K562 treated with DMSO at 1 percent for 24 hours (cell line): ENCODE measurements around the gene ODF2. TPM values are rescaled to one million over a fixed set of nuclear protein-coding genes. Genes with fewer than 3 reads are reported as not detected.

ENCODE experiments used
- total RNA-seq: library from RNA; unstranded; fragments of 300-600 nt; gene quantifications from 2 replicates; pipeline ENCODE4 v1.2.3, GENCODE V29; 2022; ENCODE audit warnings: low read depth; ENCODE audit not compliant: insufficient read depth

ODF2 gene
- 52.6 and 57.2 TPM in 2 replicates for total RNA-seq

GRCh38 chr9:128455849-128456612 is at the start of gene ODF2:
Gene ODF2 (plus strand): TSS chr9:128456006. CDS start chr9:128456092, 86 bp downstream.

GRCh38 chr9:128420651-128421481 is 34.9 kb upstream of the ODF2 start, which contains the start of gene CERCAM:
Gene CERCAM (plus strand): TSS chr9:128420857. CDS start chr9:128420878, 21 bp downstream.

GRCh38 chr9:128504485-128505413 is 48.9 kb downstream of the ODF2 start, which contains the start of gene GLE1:
Gene GLE1 (plus strand): TSS chr9:128504719. CDS start chr9:128504806, 87 bp downstream.

Other genes starting within 250 kb of the ODF2 start
- 115 and 119 TPM in 2 replicates for gene GOLGA2, start 180.0 kb upstream of the ODF2 start, total RNA-seq
- 193 and 194 TPM in 2 replicates for gene SWI5, start 179.7 kb upstream of the ODF2 start, total RNA-seq
- gene TRUB2, start 133.6 kb upstream of the ODF2 start, total RNA-seq = 43.8 and 46.6 TPM in 2 replicates
- 146 and 156 TPM in 2 replicates for gene COQ4, start 133.2 kb upstream of the ODF2 start, total RNA-seq
- gene SLC27A4, start 115.5 kb upstream of the ODF2 start, total RNA-seq = 28.7 and 30.2 TPM in 2 replicates
- 47.0 and 47.9 TPM in 2 replicates for gene URM1, start 84.6 kb upstream of the ODF2 start, total RNA-seq
- gene CERCAM, start 35.1 kb upstream of the ODF2 start, total RNA-seq = 40.1 and 41.8 TPM in 2 replicates
- gene GLE1, start 48.7 kb downstream of the ODF2 start, total RNA-seq = 35.7 and 41.9 TPM in 2 replicates
- 71.4 and 72.3 TPM in 2 replicates for gene SPTAN1, start 96.6 kb downstream of the ODF2 start, total RNA-seq
- gene DYNC2I2, start 200.8 kb downstream of the ODF2 start, total RNA-seq = 218 and 251 TPM in 2 replicates
- gene SET, start 233.2 kb downstream of the ODF2 start, total RNA-seq = 256 and 274 TPM in 2 replicates
- gene PKN3, start 246.5 kb downstream of the ODF2 start, total RNA-seq = 41.9 and 43.0 TPM in 2 replicates